GM12874 (cell line): ENCODE measurements around the gene COL9A2.

Experiments
- CTCF ChIP-seq: IDR thresholded peaks from 2 replicates; pipeline ENCODE4 v1.5.1; 2011; ENCODE audit warnings: low read depth, mild to moderate bottlenecking, control low read depth, low read length, moderate library complexity; ENCODE audit not compliant: insufficient read depth

The COL9A2 gene

GRCh38 chr1:40357625-40358024 is 40.5 kb upstream of the COL9A2 start:
- TF ChIP-seq CTCF = no peak

GRCh38 chr1:40353082-40353481 is 36.0 kb upstream of the COL9A2 start:
- TF ChIP-seq CTCF = no peak

GRCh38 chr1:40352126-40352525 is 35.0 kb upstream of the COL9A2 start:
- no peak for TF ChIP-seq CTCF

GRCh38 chr1:40351124-40351523 is 34.0 kb upstream of the COL9A2 start:
- TF ChIP-seq CTCF = no peak

GRCh38 chr1:40350391-40350790 is 33.3 kb upstream of the COL9A2 start:
- no peak for TF ChIP-seq CTCF

GRCh38 chr1:40344597-40344996 is 27.5 kb upstream of the COL9A2 start:
- TF ChIP-seq CTCF = no peak

- TF ChIP-seq CTCF = no peak
These were observed 24.6 kb upstream of the COL9A2 start for GRCh38 chr1:40341491-40342380.
